HepG2 (cell line): ENCODE results near the gene HSD11B1L. TPM values are rescaled to one million over a fixed set of nuclear protein-coding genes. Genes with fewer than 3 reads are reported as not detected.

Experiments used
- CSRNP2 ChIP-seq: sonication (generic); formaldehyde crosslinking; conservative IDR thresholded peaks from 2 replicates; pipeline ENCODE4 v1.8.0; 2022; ENCODE audit warnings: low read depth, missing genetic modification reagents
- FUBP1 ChIP-seq: sonication (generic); formaldehyde crosslinking; IDR thresholded peaks from 2 replicates; pipeline ENCODE4 v1.5.1; 2020; ENCODE audit warnings: missing genetic modification reagents, mild to moderate bottlenecking, borderline replicate concordance
- HIC2 ChIP-seq: sonication (generic); formaldehyde crosslinking; IDR thresholded peaks from 2 replicates; pipeline ENCODE4 v1.9.0; 2022; ENCODE audit warnings: low read depth, missing genetic modification reagents
- HMG20B ChIP-seq: conservative IDR thresholded peaks from 2 replicates; pipeline ENCODE4 v1.6.1; 2016; ENCODE audit warnings: missing genetic modification reagents, missing compliant biosample characterization
- HNRNPLL ChIP-seq: fragments of 200-400 bp; formaldehyde crosslinking; IDR thresholded peaks from 2 replicates; pipeline ENCODE4 v1.6.1; 2017; ENCODE audit warnings: mild to moderate bottlenecking, low read depth, low read length; ENCODE audit not compliant: poor library complexity, severe bottlenecking
- KLF9 ChIP-seq: IDR thresholded peaks from 2 replicates; pipeline ENCODE4 v1.6.1; 2016; ENCODE audit warnings: low read depth
- MAFF ChIP-seq: IDR thresholded peaks from 2 replicates; pipeline ENCODE4 v1.6.1; 2011; ENCODE audit warnings: low read depth, low read length, improper control_type of control experiment
- MYPOP ChIP-seq: sonication (generic); formaldehyde crosslinking; IDR thresholded peaks from 2 replicates; pipeline ENCODE4 v1.8.1; 2023; ENCODE audit warnings: mild to moderate bottlenecking, moderate library complexity, missing genetic modification reagents
- NCOA2 ChIP-seq: sonication (generic); formaldehyde crosslinking; IDR thresholded peaks from 2 replicates; pipeline ENCODE4 v1.8.0; 2022; ENCODE audit warnings: inconsistent platforms
- NCOR1 ChIP-seq: fragments of 200-600 bp; sonication (generic); IDR thresholded peaks from 2 replicates; pipeline ENCODE4 v1.7.0; 2017; ENCODE audit warnings: antibody characterized with exemption, low read length, borderline replicate concordance
- NFE2L1 ChIP-seq: sonication (generic); formaldehyde crosslinking; IDR thresholded peaks from 2 replicates; pipeline ENCODE4 v1.4.0; 2020; ENCODE audit warnings: missing genetic modification reagents, mild to moderate bottlenecking, borderline replicate concordance
- NR3C1 ChIP-seq: sonication (generic); formaldehyde crosslinking; IDR thresholded peaks from 2 replicates; pipeline ENCODE4 v1.4.0; 2020; ENCODE audit warnings: missing genetic modification reagents
- PHF20 ChIP-seq: sonication (generic); formaldehyde crosslinking; IDR thresholded peaks from 2 replicates; pipeline ENCODE4 v1.5.0; 2020; ENCODE audit warnings: mild to moderate bottlenecking, missing genetic modification reagents
- SMAD1 ChIP-seq: sonication (generic); formaldehyde crosslinking; IDR thresholded peaks from 2 replicates; pipeline ENCODE4 v1.4.0; 2020; ENCODE audit warnings: missing genetic modification reagents, low read depth, mild to moderate bottlenecking, borderline replicate concordance
- WIZ ChIP-seq: sonication (generic); formaldehyde crosslinking; IDR thresholded peaks from 2 replicates; pipeline ENCODE4 v1.5.1; 2020; ENCODE audit warnings: mild to moderate bottlenecking, missing genetic modification reagents
- ZFP37 ChIP-seq: sonication (generic); formaldehyde crosslinking; IDR thresholded peaks from 2 replicates; pipeline ENCODE4 v1.4.0; 2020; ENCODE audit warnings: missing genetic modification reagents, borderline replicate concordance
- ZNF552 ChIP-seq: sonication (generic); formaldehyde crosslinking; IDR thresholded peaks from 2 replicates; pipeline ENCODE4 v1.9.0; 2022; ENCODE audit warnings: missing genetic modification reagents, mild to moderate bottlenecking, borderline replicate concordance
- ZNF597 ChIP-seq: sonication (generic); formaldehyde crosslinking; IDR thresholded peaks from 2 replicates; pipeline ENCODE4 v1.5.0; 2020; ENCODE audit warnings: missing genetic modification reagents
- ZNF639 ChIP-seq: conservative IDR thresholded peaks from 2 replicates; pipeline ENCODE4 v1.6.1; 2018; ENCODE audit warnings: missing genetic modification reagents
- polyA plus RNA-seq, 8 experiments: library from polyadenylated mRNA; depleted of rRNA in 3 of 8; stranded (reverse) in 7 of 8; unstranded in 1 of 8; fragments of >200 nt; fragmentation: Illumina TruSeq in 4 of 8; extraction: Trizol in 4 of 8; gene quantifications; 2 replicates each; pipeline versions ENCODE4 v1.2.1 to v1.2.3, GENCODE V29; 2011 to 2016; ENCODE audit warnings: low read depth in 4 of 8, missing spikeins in 1 of 8, mixed read lengths in 1 of 8; ENCODE audit not compliant: insufficient read depth in 1 of 8
- total RNA-seq, 5 experiments: library from RNA; depleted of rRNA; stranded (reverse); fragments of >200 nt; fragmentation: Illumina TruSeq; extraction: Trizol; gene quantifications; 2 replicates each; pipeline ENCODE4 v1.2.3, GENCODE V29; 2016; ENCODE audit warnings: low read depth in 1 of 5

Gene HSD11B1L
- total and polyA plus RNA-seq, 2 of the 13 experiments (the other 11 are each of a cell fraction or from before 2014, with no cell fraction given) = 2.8 to 3.9 TPM

GRCh38 chr19:5680437-5681368, at the start of gene HSD11B1L, which contains the start of gene MICOS13 (continued):
- TF ChIP-seq FUBP1 (CRISPR knock-in tag) (no peak), NFE2L1 (CRISPR knock-in tag) (no peak), NR3C1 (CRISPR knock-in tag) (no peak), HIC2 (peak; percentile 15; the same call in 1 of the 2 replicates), HMG20B (CRISPR knock-in tag) (no peak), PHF20 (CRISPR knock-in tag) (peak; percentile 74), MAFF (0 out of 2 replicates have a peak, but pooled peaks have one; percentile 1), KLF9 (CRISPR knock-in tag) (no peak), WIZ (no peak), ZNF597 (peak; percentile 80; the same call in 1 of the 2 replicates), HNRNPLL (peak; percentile 69), NCOR1 (no peak), ZNF552 (CRISPR knock-in tag) (peak; percentile 40; the same call in 1 of the 2 replicates), CSRNP2 (CRISPR knock-in tag) (no peak), NCOA2 (no peak; the same call in 1 of the 2 replicates), ZFP37 (no peak), SMAD1 (no peak), ZNF639 (CRISPR knock-in tag) (0 out of 2 replicates have a peak, but pooled peaks have one; percentile 42), MYPOP (CRISPR knock-in tag) (no peak)
